ENCODE data around the gene ZFHX3. TPM values are rescaled to one million over a fixed set of nuclear protein-coding genes. Genes with fewer than 3 reads are reported as not detected.

Gene ZFHX3
- total RNA-seq, 1 donor from 2014 or later = 0.81 TPM

GRCh38 chr16:72936408-72936807, 111.5 kb downstream of the ZFHX3 start:
- intact Hi-C loops (cut with micrococcal nuclease) = no loop called here

GRCh38 chr16:72935896-72936295, 112.0 kb downstream of the ZFHX3 start:
- intact Hi-C loops (cut with micrococcal nuclease) = no loop called here

GRCh38 chr16:72934636-72935403, 113.1 kb downstream of the ZFHX3 start:
- intact Hi-C loops (cut with micrococcal nuclease) = no loop called here

- intact Hi-C loops (cut with micrococcal nuclease) = loop anchor here (1.0 kb wide), 1 partner anchor 12 kb away; no protein-coding TSS in a partner anchor
These were observed 115.1 kb downstream of the ZFHX3 start for GRCh38 chr16:72932677-72933335.

GRCh38 chr16:72932050-72932449, 115.9 kb downstream of the ZFHX3 start:
- intact Hi-C loops (cut with micrococcal nuclease) = loop anchor here (1.0 kb wide), 1 partner anchor 11 kb away; no protein-coding TSS in a partner anchor

GRCh38 chr16:72930396-72930795, 117.5 kb downstream of the ZFHX3 start:
- intact Hi-C loops (cut with micrococcal nuclease) = no loop called here

GRCh38 chr16:72928090-72928981, 119.6 kb downstream of the ZFHX3 start:
- intact Hi-C loops (cut with micrococcal nuclease) = no loop called here

- intact Hi-C loops (cut with micrococcal nuclease) = no loop called here
These were observed 120.5 kb downstream of the ZFHX3 start for GRCh38 chr16:72927199-72928089.

GRCh38 chr16:72926177-72927070, 121.5 kb downstream of the ZFHX3 start:
- intact Hi-C loops (cut with micrococcal nuclease) = no loop called here

- intact Hi-C loops (cut with micrococcal nuclease) = no loop called here
These were observed 122.3 kb downstream of the ZFHX3 start for GRCh38 chr16:72925631-72925979.

GRCh38 chr16:72924927-72925630, 122.8 kb downstream of the ZFHX3 start:
- intact Hi-C loops (cut with micrococcal nuclease) = loop anchor here (5.0 kb wide), 3 partner anchors 83 to 258 kb away; no protein-coding TSS in a partner anchor

- intact Hi-C loops (cut with micrococcal nuclease) = loop anchor here (5.0 kb wide), 3 partner anchors 82 to 257 kb away; no protein-coding TSS in a partner anchor
These were observed 123.4 kb downstream of the ZFHX3 start for GRCh38 chr16:72924537-72924926.

GRCh38 chr16:72923757-72924156, 124.2 kb downstream of the ZFHX3 start:
- intact Hi-C loops (cut with micrococcal nuclease) = loop anchor here (5.0 kb wide), 3 partner anchors 81 to 256 kb away; no protein-coding TSS in a partner anchor

- intact Hi-C loops (cut with micrococcal nuclease) = loop anchor here (5.0 kb wide), 3 partner anchors 80 to 255 kb away; no protein-coding TSS in a partner anchor
These were observed 125.2 kb downstream of the ZFHX3 start for GRCh38 chr16:72922714-72923113.

GRCh38 chr16:72921620-72922019, 126.3 kb downstream of the ZFHX3 start:
- intact Hi-C loops (cut with micrococcal nuclease) = loop anchor here (1.0 to 5.0 kb wide), 4 partner anchors 11 to 254 kb away; no protein-coding TSS in a partner anchor

GRCh38 chr16:72921106-72921505, 126.8 kb downstream of the ZFHX3 start:
- intact Hi-C loops (cut with micrococcal nuclease) = loop anchor here (1.0 to 5.0 kb wide), 4 partner anchors 11 to 254 kb away; no protein-coding TSS in a partner anchor

- intact Hi-C loops (cut with micrococcal nuclease) = no loop called here
These were observed 130.9 kb downstream of the ZFHX3 start for GRCh38 chr16:72917051-72917450.

GRCh38 chr16:72915331-72915730, 132.6 kb downstream of the ZFHX3 start:
- intact Hi-C loops (cut with micrococcal nuclease) = no loop called here

GRCh38 chr16:72913551-72913950, 134.4 kb downstream of the ZFHX3 start:
- intact Hi-C loops (cut with micrococcal nuclease) = no loop called here
